ENCODE results near the gene NUMB.

DNA sequence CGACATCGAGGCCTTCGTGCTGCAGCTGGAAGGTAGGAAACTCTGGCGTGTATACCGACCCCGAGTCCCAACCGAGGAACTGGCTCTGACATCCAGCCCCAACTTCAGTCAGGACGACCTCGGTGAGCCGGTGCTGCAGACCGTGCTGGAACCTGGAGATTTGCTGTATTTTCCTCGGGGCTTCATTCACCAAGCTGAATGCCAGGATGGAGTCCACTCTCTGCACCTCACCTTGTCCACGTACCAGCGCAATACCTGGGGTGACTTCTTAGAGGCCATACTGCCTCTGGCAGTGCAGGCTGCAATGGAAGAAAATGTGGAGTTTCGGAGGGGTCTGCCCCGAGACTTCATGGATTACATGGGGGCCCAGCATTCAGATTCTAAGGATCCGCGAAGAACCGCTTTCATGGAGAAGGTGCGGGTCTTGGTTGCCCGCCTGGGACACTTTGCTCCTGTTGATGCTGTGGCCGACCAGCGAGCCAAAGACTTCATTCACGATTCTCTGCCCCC is 33.8 kb upstream of the NUMB start:
- TF ChIP-seq GATA2 (IDR thresholded peaks at IDR 0.05; ENCODE audit: low read depth, low read length) (no peak), GATA3 (IDR thresholded peaks at IDR 0.05; ENCODE audit: low read depth, low read length) (no peak)
